ENCODE measurements around the gene TBC1D30. TPM values are rescaled to one million over a fixed set of nuclear protein-coding genes. Genes with fewer than 3 reads are reported as not detected.

Gene TBC1D30
- polyA plus RNA-seq, 1 donor, result 14.3 TPM

Other genes with a start within 250 kb of the TBC1D30 start
- gene RASSF3, start 214.2 kb upstream of the TBC1D30 start, polyA plus RNA-seq, result 27.8 TPM
- 337 TPM for gene GNS, start 65.2 kb upstream of the TBC1D30 start, polyA plus RNA-seq